AG04449 (cell line): ENCODE data around the gene SETX.

Experiments
- CTCF ChIA-PET: fragments of 350-600 bp; formaldehyde crosslinking; extraction: SDS; loops from one replicate; lab custom pipeline; 2021; ENCODE audit warnings: antibody characterized with exemption; lab: Yijun Ruan, JAX
- POLR2A ChIA-PET: fragments of 400-600, 350-600 bp; formaldehyde crosslinking; extraction: SDS; loops from one replicate; lab custom pipeline; 2020; ENCODE audit warnings: antibody characterized with exemption, inconsistent platforms; lab: Yijun Ruan, JAX
- DNase-seq: peaks from one replicate; pipeline ENCODE4 v3.0.0-alpha.2; 2010; ENCODE audit warnings: low read depth, low spot score
- H3K4me3 ChIP-seq: 2 replicates; pipeline ENCODE4 v1.5.1; 2011; ENCODE audit warnings: low read depth, mild to moderate bottlenecking, control low read depth, low read length
- TF ChIP-seq, protein P1 (sequence below): IDR thresholded peaks from one replicate; pipeline ENCODE4 v1.5.1; 2011; ENCODE audit warnings: mild to moderate bottlenecking, moderate library complexity, low read length, control low read depth, inconsistent platforms; ENCODE audit not compliant: insufficient read depth; ENCODE audit errors: missing control alignments

The SETX gene

DNA sequence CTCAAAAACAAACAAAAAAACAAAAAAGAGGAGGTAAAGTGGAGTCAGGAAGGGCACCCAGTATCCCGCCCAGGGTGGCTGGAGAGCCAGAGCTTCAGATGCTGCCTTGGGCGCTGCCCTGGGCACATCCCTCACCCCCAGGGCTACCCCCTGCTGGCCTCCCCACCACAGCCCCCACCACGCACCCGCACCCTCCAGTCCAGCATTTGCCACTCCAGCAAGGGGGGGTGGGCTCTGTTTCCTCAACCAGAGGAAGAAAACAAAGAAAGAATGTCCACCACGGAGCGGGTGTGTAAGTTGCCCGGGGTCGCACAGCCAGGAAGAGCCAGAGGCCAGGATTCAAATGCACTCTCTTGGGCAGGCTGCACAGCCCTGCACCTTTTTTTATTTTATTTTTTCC is 106.8 kb downstream of the SETX start:
- ChIA-PET POLR2A (no interaction called here), CTCF (interaction anchor here (0.7 to 13.4 kb wide), 8 partner anchors 7 to 487 kb away, joined by 3 to 370 read pairs (median 7); no protein-coding TSS in a partner anchor)
- TF ChIP-seq, protein P1, sequence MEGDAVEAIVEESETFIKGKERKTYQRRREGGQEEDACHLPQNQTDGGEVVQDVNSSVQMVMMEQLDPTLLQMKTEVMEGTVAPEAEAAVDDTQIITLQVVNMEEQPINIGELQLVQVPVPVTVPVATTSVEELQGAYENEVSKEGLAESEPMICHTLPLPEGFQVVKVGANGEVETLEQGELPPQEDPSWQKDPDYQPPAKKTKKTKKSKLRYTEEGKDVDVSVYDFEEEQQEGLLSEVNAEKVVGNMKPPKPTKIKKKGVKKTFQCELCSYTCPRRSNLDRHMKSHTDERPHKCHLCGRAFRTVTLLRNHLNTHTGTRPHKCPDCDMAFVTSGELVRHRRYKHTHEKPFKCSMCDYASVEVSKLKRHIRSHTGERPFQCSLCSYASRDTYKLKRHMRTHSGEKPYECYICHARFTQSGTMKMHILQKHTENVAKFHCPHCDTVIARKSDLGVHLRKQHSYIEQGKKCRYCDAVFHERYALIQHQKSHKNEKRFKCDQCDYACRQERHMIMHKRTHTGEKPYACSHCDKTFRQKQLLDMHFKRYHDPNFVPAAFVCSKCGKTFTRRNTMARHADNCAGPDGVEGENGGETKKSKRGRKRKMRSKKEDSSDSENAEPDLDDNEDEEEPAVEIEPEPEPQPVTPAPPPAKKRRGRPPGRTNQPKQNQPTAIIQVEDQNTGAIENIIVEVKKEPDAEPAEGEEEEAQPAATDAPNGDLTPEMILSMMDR, result no peak
- no peak for DNase-seq
- no peak overlapping the region for H3K4me3 ChIP-seq

DNA sequence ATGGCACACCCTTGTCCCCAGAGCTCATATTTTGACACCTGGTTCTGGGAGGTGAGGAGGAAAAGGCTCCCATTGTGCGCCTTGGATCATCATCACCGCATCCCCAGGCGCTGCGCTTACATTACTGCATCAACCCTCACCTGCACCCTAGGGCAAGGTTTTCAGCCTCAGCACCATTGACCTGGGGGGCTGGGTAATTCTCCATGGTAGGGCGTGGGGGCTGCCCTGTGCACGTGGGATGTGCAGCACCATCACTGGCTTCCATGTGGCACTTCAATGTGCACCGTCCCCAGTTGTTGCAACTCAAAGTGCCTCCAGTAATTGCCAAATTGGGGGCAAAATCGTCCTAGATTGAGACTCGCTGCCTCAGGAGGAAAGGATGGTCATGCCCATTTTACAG is 109.3 kb downstream of the SETX start:
- no peak overlapping the region for H3K4me3 ChIP-seq
- CTCF ChIA-PET, result interaction anchor here (2.7 to 13.4 kb wide), 3 partner anchors 9 to 484 kb away, joined by 10 to 370 read pairs (median 34); no protein-coding TSS in a partner anchor
- no peak for DNase-seq
- TF ChIP-seq, protein P1, result no peak
- POLR2A ChIA-PET, result no interaction called here

DNA sequence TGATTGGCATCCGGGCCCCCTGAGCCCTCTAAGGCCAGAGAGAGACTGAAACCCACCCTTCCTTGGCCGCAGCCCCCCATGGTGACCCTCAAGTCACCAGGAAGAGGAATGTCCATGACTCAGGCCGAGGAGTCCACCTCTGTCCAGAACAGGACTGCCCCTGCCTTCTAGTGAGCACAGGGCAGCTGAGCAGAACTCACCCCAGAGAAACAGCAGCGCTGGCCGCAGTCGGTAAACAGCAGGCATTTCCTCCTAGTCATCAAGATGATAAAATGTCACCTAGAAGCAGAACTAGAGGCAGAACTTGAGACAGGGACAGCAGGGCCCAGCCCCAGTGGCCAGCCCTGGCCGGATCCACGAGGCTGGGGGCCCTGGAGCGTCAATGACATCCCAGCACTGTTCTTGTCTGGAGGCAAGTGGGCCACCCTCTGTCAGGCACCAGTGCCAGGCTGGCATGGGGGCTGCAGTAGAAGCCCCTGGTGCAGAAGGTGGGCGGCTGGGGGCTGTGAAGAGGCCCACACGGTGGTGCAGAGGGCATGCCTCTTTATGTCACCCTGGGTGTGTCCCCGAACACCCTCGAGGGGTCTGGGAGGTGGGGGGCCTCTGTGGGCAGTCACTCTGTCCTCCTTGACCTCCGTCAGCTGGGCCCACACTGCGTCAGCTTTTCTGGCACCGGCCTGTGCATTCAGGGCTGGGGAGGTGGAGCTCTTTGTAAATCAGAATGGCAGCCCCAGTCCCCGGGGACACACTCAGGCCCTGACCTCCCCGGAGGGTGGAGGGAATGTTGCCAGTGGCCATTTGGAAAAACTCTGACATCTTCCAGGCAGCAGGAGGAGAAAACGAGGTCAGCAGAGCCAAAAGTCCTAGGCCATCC is 110.0 kb downstream of the SETX start:
- no peak overlapping the region for H3K4me3 ChIP-seq
- TF ChIP-seq, protein P1, result no peak
- ChIA-PET CTCF (interaction anchor here (5.1 to 13.4 kb wide), 2 partner anchors 8 to 484 kb away, joined by 34 to 370 read pairs; no protein-coding TSS in a partner anchor), POLR2A (no interaction called here)
- no peak for DNase-seq

DNA sequence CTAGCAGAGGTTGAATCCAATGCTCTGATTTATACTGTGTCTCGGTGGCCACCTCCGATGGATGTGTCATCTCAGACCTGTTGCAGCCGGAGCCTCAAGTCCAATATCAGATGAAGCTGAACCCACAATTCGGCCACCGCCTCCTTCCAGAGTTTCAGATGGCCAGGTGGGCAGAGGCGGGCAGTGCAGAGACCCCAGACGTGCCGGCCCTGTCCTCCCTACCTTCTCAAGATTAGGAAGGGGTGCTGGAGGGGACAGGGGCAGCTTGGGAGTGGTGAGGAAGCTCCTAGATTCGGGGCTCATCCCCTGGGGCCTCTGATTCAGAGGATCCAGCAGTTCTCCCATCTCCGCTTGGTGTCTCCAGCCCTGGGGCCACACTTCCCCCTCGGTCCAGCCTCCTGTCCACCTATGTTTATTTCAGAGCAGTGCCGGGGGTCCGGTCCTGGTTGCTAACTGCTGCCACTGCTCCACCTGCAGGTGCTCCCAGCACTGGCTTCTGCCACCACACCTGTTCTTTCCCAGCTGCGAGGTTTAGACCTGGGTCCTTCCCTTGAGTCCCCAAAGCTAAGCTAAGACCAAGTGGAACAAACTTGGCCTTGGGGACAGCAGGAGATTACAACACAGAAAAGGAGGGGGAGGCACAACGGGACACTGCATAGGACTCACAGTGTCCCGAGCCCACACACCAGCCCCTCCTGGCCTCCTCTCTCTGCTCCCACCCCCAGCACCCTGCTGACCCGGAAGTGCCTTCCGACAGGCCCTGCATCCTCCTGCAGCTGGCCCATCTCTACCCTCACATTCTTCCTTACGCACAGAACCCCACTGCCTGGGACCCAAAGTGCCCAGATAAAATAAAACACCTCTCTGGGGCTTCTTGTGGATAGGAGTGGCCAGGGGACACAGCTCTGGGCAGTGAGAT is 111.4 kb downstream of the SETX start:
- ChIA-PET CTCF (interaction anchor here (0.7 to 1.4 kb wide), 4 partner anchors 9 to 75 kb away, joined by 3 to 5 read pairs (median 3); no protein-coding TSS in a partner anchor), POLR2A (no interaction called here)
- DNase-seq, result no peak
- no peak overlapping the region for H3K4me3 ChIP-seq
- TF ChIP-seq, protein P1, result no peak

DNA sequence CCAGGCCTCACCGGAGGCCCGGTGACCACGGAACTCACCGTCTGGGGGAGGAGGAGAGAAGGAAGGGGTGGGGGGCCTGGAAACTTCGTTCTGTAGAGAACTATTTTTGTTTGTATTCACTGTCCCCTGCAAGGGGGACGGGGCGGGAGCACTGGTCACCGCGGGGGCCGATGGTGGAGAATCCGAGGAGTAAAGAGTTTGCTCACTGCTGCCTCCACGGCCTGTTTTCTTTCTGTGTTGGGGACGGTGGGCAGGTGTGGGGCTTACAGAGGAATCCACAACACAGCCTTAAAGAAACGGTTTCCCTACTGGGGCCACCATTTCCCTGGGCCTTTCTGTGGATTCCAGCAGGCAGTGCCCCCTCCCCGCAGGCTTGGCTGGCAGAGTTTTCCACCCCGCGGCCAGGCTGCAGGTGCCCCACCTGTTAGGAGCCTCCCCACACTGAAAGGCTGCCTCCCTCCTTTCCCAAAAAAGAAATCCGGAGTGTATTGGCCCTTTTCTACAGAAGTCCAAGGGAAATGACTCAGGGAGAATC is 112.1 kb downstream of the SETX start:
- ChIA-PET POLR2A (no interaction called here), CTCF (interaction anchor here (0.7 to 1.4 kb wide), 4 partner anchors 10 to 75 kb away, joined by 3 to 5 read pairs (median 3); no protein-coding TSS in a partner anchor)
- H3K4me3 ChIP-seq, result peak overlapping the region; percentile 61
- TF ChIP-seq, protein P1, result no peak
- DNase-seq, result no peak
